HL-60/S4 (cell line): Measurements from ENCODE around the gene HDAC7.

Experiments used
- in situ Hi-C: fragments of 300-500 bp; cut with MboI; formaldehyde crosslinking; loops from 2 replicates; pipeline ENCODE4 v1.14.3; 2022; ENCODE audit warnings: low sequenced_read_pairs

HDAC7 gene

DNA sequence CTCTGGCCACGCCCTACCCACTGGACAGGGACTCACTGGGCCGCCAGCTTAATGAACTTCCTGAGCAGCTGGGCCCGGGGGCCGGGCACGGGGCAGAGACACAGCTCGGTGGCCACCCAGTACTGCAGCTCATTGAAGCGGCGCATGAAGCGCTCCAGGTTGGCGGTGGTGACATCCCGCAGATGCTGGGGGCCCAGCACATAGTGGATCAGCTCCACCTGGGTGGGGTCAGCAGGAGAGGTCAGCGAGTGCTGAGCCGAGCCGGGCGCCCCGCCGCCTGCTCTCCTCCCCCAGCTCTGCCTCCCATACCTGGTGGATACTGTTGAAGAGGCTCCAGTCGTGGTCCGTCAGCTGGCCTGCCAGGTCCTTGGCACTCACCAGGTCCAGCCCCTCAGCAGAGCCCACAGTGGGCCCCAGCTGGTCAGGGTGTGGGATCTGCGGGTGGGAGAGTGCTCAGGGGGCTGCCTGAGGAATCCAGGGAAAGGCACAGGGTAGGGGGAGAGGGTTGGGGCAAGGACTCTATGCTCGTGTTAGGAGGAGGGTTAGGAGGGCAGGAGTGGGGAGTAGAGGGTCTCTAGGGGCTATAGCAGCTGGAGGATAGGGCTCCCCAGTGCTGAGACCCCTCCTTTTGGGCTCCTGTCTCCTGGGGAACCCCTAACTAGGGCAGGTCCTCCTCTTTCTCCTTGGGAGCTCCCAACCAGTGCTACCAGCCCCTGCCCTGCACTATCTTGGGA is 78.9 kb downstream of the HDAC7 start:
- in situ Hi-C loops: loop anchor here (5.0 kb wide), 1 partner anchor 37 kb away; no protein-coding TSS in a partner anchor

DNA sequence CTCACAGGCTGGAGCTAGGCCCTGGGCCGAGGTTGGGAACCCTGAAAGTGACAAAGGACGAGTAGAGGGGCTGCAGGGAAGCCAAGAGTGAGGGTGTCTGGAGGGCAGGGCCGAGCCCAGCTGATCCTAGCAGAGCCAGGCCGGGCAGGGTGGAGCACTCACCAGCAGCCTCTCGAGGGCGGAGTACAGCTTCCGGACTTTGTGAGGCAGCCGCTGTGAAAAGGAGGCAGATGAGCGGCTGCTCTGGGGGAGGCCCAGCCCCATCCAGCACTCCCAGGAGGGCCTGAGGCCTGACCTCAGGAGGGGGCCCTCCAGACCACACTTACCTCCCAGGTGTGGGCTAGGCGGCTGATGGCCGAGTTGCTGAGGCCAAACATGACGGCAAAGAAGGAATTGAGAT is 79.7 kb downstream of the HDAC7 start:
- in situ Hi-C loops: loop anchor here (5.0 kb wide), 1 partner anchor 37 kb away; no protein-coding TSS in a partner anchor

DNA sequence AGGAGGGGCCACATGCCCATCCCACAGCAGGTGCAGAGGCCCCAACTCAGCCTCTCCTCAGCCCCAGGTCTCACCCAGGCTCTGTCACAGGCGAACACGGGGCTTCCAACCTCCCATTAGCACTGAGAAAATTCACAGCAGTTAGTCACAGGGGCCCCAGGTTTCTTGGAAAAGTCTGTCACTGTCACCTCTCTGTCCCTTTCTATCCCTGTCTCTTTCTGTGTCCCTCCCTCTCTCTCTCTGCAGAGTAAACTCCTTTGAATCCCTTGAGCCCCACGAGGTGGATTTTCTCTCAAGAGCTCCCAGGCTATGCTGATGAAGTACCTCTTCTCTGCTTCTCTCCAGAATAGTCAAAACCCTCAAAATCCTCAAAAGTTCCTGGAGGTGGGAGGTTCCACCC is 80.4 kb downstream of the HDAC7 start:
- in situ Hi-C loops: no loop called here

DNA sequence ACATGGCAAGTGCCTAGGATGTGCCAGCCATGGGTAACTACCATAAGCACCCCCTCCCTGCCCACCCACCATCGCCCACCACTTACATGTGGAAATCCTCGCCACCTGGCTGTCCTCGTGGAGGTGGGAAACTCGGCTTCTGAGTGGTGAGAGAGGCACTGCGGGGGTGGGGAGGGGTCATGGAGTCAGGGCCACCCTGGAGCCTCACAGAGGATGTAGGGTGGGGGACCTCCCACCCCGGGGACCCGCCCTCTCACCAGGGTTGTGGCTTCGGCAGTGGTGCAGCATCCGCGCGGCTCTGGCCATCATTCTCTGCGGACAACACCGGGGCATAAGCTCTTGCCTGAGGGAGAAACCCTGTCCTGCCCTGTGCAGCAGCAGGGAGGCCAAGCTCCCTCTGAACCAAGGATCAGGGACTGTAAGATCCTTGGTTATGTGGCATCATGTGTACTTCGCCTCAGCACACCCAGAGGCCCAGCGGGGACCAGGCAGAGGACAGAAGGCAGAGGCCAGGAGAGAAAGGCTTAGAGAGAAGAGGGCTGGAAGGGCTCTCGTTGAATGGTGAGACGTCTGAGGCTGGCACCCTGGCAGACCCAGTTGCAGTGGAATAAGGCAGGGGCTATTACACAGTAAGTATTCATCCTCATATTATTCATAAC is 81.6 kb downstream of the HDAC7 start:
- in situ Hi-C loops: no loop called here

DNA sequence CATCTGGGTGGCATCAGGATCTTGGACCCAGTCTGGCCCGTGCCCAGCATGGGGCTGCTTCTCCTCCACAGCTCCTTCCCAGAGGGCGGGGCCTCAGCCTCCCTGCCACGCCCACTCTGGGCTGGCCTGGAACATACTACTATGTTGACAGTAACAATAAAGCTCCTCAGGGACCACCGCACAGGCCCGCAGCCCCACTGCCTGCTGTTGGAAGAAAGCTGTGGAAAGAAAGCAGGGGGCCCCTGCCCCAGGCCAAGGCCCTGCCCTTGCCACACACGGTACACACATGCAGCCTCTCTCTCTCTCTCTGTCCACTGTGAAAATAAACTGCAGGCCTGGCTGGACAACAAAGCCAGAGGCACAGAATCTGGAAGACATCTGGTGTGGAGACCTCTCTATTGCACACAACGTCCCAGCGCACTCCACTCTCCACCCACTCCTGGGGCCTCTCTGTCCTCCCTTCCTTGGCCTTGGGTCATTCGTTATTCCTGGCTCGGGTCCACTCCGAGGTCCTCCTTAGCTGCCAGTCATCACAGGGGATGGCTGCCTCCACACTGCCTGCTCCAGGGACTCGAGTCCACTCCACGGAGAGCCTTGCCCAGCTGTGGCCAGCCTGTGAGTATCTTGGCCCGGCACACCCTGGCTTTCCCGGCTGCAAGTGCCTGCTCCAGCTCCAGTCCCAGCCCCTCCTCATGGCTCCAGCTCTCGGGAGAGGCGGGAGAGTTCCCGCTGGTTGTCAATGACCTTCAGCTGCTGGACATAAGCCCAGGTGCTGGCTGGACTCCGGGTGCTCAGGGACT is 82.6 kb downstream of the HDAC7 start:
- in situ Hi-C loops: no loop called here

DNA sequence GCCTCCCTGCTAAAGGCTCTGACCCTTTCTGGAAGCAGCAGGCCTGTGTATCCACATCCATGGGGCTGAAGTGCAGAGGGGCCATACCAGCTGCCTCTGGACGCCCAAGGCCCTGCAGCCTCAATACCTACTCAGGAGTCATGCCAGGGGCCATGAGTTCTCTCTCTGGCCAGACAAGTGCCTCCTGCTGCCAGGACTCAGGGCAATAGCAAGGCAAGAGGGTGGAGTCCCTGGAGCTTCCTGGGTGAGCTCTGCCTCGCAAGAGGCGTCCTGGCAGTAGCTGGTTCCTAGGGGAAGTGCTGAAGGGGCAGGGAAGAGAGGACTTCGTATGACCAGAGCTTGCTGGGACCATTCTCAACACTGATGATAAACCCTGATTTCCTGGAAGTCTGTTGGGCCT is 83.5 kb downstream of the HDAC7 start:
- in situ Hi-C loops: no loop called here

DNA sequence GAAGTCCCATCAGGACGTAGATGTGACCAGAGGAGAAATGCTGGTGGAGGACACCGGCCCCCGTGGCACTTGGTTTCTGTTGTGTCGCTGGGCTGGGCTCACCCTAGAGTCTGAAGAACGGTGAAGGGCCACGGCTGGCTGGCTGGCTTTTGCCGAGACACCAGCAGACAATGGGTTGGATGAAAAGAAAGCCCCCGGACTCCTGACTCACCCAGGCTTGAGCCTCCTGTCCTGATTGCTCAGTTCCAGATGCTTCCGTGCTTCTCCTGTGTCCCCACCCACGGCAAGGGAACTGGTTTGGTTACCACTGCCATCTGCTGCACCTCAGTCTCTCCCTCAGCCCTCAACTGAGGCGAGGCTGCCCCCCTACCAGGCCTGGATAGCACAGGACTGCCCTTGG is 84.1 kb downstream of the HDAC7 start:
- in situ Hi-C loops: no loop called here

DNA sequence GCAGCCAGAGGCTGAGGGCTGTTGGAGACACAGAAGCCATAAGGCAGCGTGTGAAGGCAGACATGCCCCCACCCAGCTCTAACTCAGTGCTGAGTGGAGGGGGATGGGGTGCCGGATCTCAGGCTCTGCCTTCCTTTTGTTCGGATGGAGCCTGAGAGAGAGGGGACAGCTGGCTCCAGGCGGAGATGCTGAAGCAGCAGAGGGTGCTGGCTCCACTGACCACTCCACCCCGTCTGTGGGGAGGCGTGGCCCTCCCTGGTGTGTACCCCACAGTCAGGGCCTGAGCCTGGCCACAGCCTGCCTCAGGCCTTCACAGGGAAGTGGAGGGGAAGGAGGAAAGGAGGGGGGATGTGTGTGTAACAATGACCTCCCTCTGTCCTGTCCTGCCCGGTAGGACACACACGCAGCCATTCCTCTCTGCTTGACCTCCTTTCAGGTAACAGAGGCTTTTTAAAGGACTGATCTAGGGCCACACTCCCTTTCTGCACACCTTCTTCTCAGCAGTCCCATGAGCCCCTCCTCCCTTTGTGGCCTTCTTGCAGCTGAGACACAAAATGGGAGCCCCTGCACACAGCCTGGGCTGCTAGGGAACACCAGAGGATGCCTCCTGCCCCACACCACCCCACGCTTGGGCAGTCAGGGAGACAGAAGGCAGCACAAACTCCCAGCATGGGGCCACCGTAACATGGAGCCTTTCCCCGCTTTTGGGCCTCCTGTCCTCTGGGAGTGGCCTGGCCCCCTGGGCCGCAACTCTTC is 84.8 kb downstream of the HDAC7 start:
- in situ Hi-C loops: no loop called here

DNA sequence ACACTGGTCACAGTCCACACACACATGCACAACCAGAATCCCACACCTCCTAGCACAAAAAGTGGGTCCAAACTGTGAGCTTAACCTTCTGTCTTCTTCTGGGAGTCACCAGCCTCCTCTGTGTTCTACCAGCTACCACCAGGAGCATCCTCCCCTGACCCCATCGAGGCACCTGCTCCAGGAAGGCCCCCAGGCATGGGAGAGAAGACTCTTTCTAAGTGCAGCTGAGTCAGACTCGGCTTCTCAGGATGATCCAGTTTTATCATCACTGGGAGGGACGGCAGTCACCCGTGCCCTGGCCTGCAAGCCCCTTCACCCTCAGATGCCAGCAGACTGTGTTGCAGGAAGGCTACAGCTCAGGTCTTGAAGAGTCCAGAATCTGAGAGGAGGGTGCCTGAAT is 86.6 kb downstream of the HDAC7 start:
- in situ Hi-C loops: no loop called here
